ENCODE results near the gene ZFP36. TPM values are rescaled to one million over a fixed set of nuclear protein-coding genes. Genes with fewer than 3 reads are reported as not detected.
A peak's percentile ranks its signal among the peaks of the same experiment; 100 is the strongest.

ZFP36 gene
- total and polyA plus RNA-seq, 2 of the 8 experiments (the other 6 are each of a cell fraction or from before 2014, with no cell fraction given) = 4.0 to 10.9 TPM

GRCh38 chr19:39435499-39436349, 29.1 kb downstream of the ZFP36 start, which contains the start of gene RPS16 (continued):
- TF ChIP-seq MAFK (IDR thresholded peaks at IDR 0.05; ENCODE audit: low read depth, low read length) (no peak), ATF2 (IDR thresholded peaks at IDR 0.05; ENCODE audit: low read length) (no peak), JUND (IDR thresholded peaks at IDR 0.05; ENCODE audit: low read length) (no peak; the same call in 1 of the 2 replicates), SP2 (IDR thresholded peaks at IDR 0.05; ENCODE audit: low read length) (no peak), CEBPB (IDR thresholded peaks at IDR 0.05; ENCODE audit: low read depth, low read length) (no peak), SIRT6 (IDR thresholded peaks at IDR 0.05; ENCODE audit: low read length) (no peak), NANOG (IDR thresholded peaks at IDR 0.05; ENCODE audit: insufficient read depth, low read depth, low read length, poor library complexity, severe bottlenecking) (no peak), SP1 (IDR thresholded peaks at IDR 0.05; ENCODE audit: low read depth, low read length) (0 out of 2 replicates have a peak, but pooled peaks have one; percentile 59), USF2 (IDR thresholded peaks at IDR 0.05; ENCODE audit: low read length) (no peak), POU5F1 (IDR thresholded peaks at IDR 0.05; ENCODE audit: low read depth, low read length) (no peak), FOSL1 (IDR thresholded peaks at IDR 0.05; ENCODE audit: insufficient read depth, low read depth, low read length) (no peak), KDM1A (IDR thresholded peaks at IDR 0.05; ENCODE audit: borderline replicate concordance, low read length) (no peak), CBX8 (IDR thresholded peaks at IDR 0.05; ENCODE audit: borderline replicate concordance, low read depth, low read length) (no peak), RAD21 (IDR thresholded peaks at IDR 0.05 in 1 of 2, conservative IDR thresholded peaks at IDR 0.05 in 1 of 2; ENCODE audit: low read depth in 2 of 2, low read length in 2 of 2) (no peak), SIN3A (conservative IDR thresholded peaks at IDR 0.05 in 1 of 2, IDR thresholded peaks at IDR 0.05 in 1 of 2; ENCODE audit: low read depth in 1 of 2, low read length in 2 of 2) (peak; percentile 46 to 91; a peak in 2 of 4 replicates), RNF2 (IDR thresholded peaks at IDR 0.05; ENCODE audit: borderline replicate concordance, low read depth, low read length, missing control alignments, poor library complexity, severe bottlenecking) (no peak), TAF7 (optimal IDR thresholded peaks at IDR 0.05; ENCODE audit: borderline replicate concordance, low read depth, low read length) (peak; percentile 100), CTBP2 (IDR thresholded peaks at IDR 0.05; ENCODE audit: borderline replicate concordance, insufficient read depth, insufficient read length, low read length) (no peak), CBX5 (IDR thresholded peaks at IDR 0.05; ENCODE audit: low read depth, low read length) (no peak), SP4 (IDR thresholded peaks at IDR 0.05; ENCODE audit: low read length) (0 out of 2 replicates have a peak, but pooled peaks have one; percentile 41)

All from H1 (cell line).